NB4 (cell line): Measurements from ENCODE around the gene CST2.

Experiments
- CTCF ChIP-seq: IDR thresholded peaks from one replicate; pipeline ENCODE4 v1.5.1; 2012; ENCODE audit warnings: low read depth, low read length
- MYC ChIP-seq: IDR thresholded peaks from 2 replicates; pipeline ENCODE4 v1.6.1; 2011; ENCODE audit warnings: low read depth, low read length
- POLR2A ChIP-seq: IDR thresholded peaks from 2 replicates; pipeline ENCODE4 v1.6.1; 2011; ENCODE audit warnings: mild to moderate bottlenecking; ENCODE audit not compliant: insufficient read length; ENCODE audit errors: extremely low read depth
- TF ChIP-seq, protein P1 (sequence below): IDR thresholded peaks from 2 replicates; pipeline ENCODE4 v1.6.1; 2011; ENCODE audit warnings: low read depth, low read length

GRCh38 chr20:23820493-23820892, 6.0 kb downstream of the CST2 start:
- no peak for TF ChIP-seq MYC
- TF ChIP-seq, protein P1, sequence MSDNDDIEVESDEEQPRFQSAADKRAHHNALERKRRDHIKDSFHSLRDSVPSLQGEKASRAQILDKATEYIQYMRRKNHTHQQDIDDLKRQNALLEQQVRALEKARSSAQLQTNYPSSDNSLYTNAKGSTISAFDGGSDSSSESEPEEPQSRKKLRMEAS = no peak
- no peak for TF ChIP-seq CTCF
- no peak for TF ChIP-seq POLR2A
